GM18909 (cell line): ENCODE data around the gene GABRG3.

Experiments
- ATAC-seq: cut with Tn5 transposase; IDR thresholded peaks from one replicate; pipeline ENCODE4 v1.9.1; 2021; ENCODE audit warnings: mild to moderate bottlenecking; ENCODE audit not compliant: unreplicated experiment, poor library complexity

GABRG3 gene

GRCh38 chr15:27059610-27060202, 88.7 kb downstream of the GABRG3 start:
- no peak for ATAC-seq

- no peak for ATAC-seq
Observed at GRCh38 chr15:27061739-27062138, 90.8 kb downstream of the GABRG3 start.

- ATAC-seq: no peak
Observed at GRCh38 chr15:27062951-27063350, 92.0 kb downstream of the GABRG3 start.

GRCh38 chr15:27064080-27064479, 93.1 kb downstream of the GABRG3 start:
- ATAC-seq: no peak

GRCh38 chr15:27065151-27065550, 94.2 kb downstream of the GABRG3 start:
- ATAC-seq: no peak

- ATAC-seq: no peak
Observed at GRCh38 chr15:27065785-27066184, 94.8 kb downstream of the GABRG3 start.

GRCh38 chr15:27066446-27066845, 95.5 kb downstream of the GABRG3 start:
- ATAC-seq: no peak

- no peak for ATAC-seq
Observed at GRCh38 chr15:27067175-27067574, 96.2 kb downstream of the GABRG3 start.

- ATAC-seq: no peak
Observed at GRCh38 chr15:27070841-27071240, 99.9 kb downstream of the GABRG3 start.

- ATAC-seq: no peak
Observed at GRCh38 chr15:27074179-27074578, 103.2 kb downstream of the GABRG3 start.

GRCh38 chr15:27077790-27078189, 106.8 kb downstream of the GABRG3 start:
- no peak for ATAC-seq

GRCh38 chr15:27081676-27082418, 110.9 kb downstream of the GABRG3 start:
- ATAC-seq: no peak

- no peak for ATAC-seq
Observed at GRCh38 chr15:27082526-27082925, 111.5 kb downstream of the GABRG3 start.

- ATAC-seq: no peak
Observed at GRCh38 chr15:27084844-27085243, 113.9 kb downstream of the GABRG3 start.

GRCh38 chr15:27086149-27086548, 115.2 kb downstream of the GABRG3 start:
- ATAC-seq: no peak

GRCh38 chr15:27086805-27087204, 115.8 kb downstream of the GABRG3 start:
- no peak for ATAC-seq

- ATAC-seq: no peak
Observed at GRCh38 chr15:27087651-27088583, 116.9 kb downstream of the GABRG3 start.

- no peak for ATAC-seq
Observed at GRCh38 chr15:27088584-27089232, 117.7 kb downstream of the GABRG3 start.

GRCh38 chr15:27089233-27089586, 118.2 kb downstream of the GABRG3 start:
- no peak for ATAC-seq

- no peak for ATAC-seq
Observed at GRCh38 chr15:27089676-27090075, 118.7 kb downstream of the GABRG3 start.
